H9 (cell line): ENCODE data around the gene VSTM2L. TPM values are rescaled to one million over a fixed set of nuclear protein-coding genes. Genes with fewer than 3 reads are reported as not detected.

Experiments
- DNase-seq: peaks from one replicate; pipeline ENCODE4 v3.0.0-alpha.2; 2017
- H2AFZ ChIP-seq: one replicate; pipeline ENCODE4 v1.6.1; 2013; ENCODE audit warnings: mild to moderate bottlenecking, low read length, control low read depth, moderate library complexity
- H2AK5ac ChIP-seq: 2 replicates; pipeline ENCODE4 v1.6.1; 2013; ENCODE audit warnings: low read length, control low read depth, mixed read lengths; ENCODE audit not compliant: insufficient read length
- H2BK120ac ChIP-seq: one replicate; pipeline ENCODE4 v1.6.1; 2013; ENCODE audit warnings: low read depth, mild to moderate bottlenecking, low read length, control low read depth, inconsistent platforms; ENCODE audit not compliant: poor library complexity, severe bottlenecking
- H2BK12ac ChIP-seq: 2 replicates; pipeline ENCODE4 v1.6.1; 2013; ENCODE audit warnings: low read length, control low read depth, mixed read lengths, low read depth; ENCODE audit not compliant: insufficient read length
- H2BK15ac ChIP-seq: 2 replicates; pipeline ENCODE4 v1.6.1; 2013; ENCODE audit warnings: low read depth, low read length, control low read depth
- H2BK20ac ChIP-seq: one replicate; pipeline ENCODE4 v1.6.1; 2013; ENCODE audit warnings: low read depth, mild to moderate bottlenecking, low read length, control low read depth, inconsistent platforms; ENCODE audit not compliant: poor library complexity, severe bottlenecking
- H2BK5ac ChIP-seq: 2 replicates; pipeline ENCODE4 v1.6.1; 2013; ENCODE audit warnings: low read length, control low read depth, mixed read lengths; ENCODE audit not compliant: insufficient read length
- H3K14ac ChIP-seq: 2 replicates; pipeline ENCODE4 v1.6.1; 2013; ENCODE audit warnings: low read length, control low read depth; ENCODE audit not compliant: insufficient read depth
- H3K18ac ChIP-seq: 2 replicates; pipeline ENCODE4 v1.6.1; 2013; ENCODE audit warnings: low read depth, mild to moderate bottlenecking, mixed read lengths, low read length, control low read depth; ENCODE audit not compliant: insufficient read length
- H3K23ac ChIP-seq: 2 replicates; pipeline ENCODE4 v1.6.1; 2013; ENCODE audit warnings: low read length, control low read depth, mixed read lengths, low read depth; ENCODE audit not compliant: insufficient read length
- H3K23me2 ChIP-seq: 2 replicates; pipeline ENCODE4 v1.6.1; 2013; ENCODE audit warnings: low read depth, mild to moderate bottlenecking, mixed read lengths, low read length, control low read depth; ENCODE audit not compliant: insufficient read length, poor library complexity, severe bottlenecking
- H3K27ac ChIP-seq: 2 replicates; pipeline ENCODE4 v1.5.1; 2013; ENCODE audit warnings: low read length, control low read depth, mixed read lengths, low read depth; ENCODE audit not compliant: insufficient read length
- H3K27me3 ChIP-seq: 2 replicates; pipeline ENCODE4 v1.6.1; 2013; ENCODE audit warnings: low read length, control low read depth, inconsistent platforms; ENCODE audit not compliant: insufficient read depth
- H3K4ac ChIP-seq: 2 replicates; pipeline ENCODE4 v1.6.1; 2013; ENCODE audit warnings: low read depth, mild to moderate bottlenecking, control low read depth, inconsistent platforms, low read length, moderate library complexity
- H3K4me1 ChIP-seq: 2 replicates; pipeline ENCODE4 v1.6.1; 2013; ENCODE audit warnings: low read length, control low read depth, inconsistent platforms; ENCODE audit not compliant: insufficient read depth
- H3K4me2 ChIP-seq: 2 replicates; pipeline ENCODE4 v1.6.1; 2013; ENCODE audit warnings: low read length, control low read depth, mixed read lengths; ENCODE audit not compliant: insufficient read length, insufficient read depth
- H3K56ac ChIP-seq: 2 replicates; pipeline ENCODE4 v1.6.1; 2013; ENCODE audit warnings: low read depth, mild to moderate bottlenecking, mixed read lengths, low read length, control low read depth; ENCODE audit not compliant: insufficient read length
- H3K79me1 ChIP-seq: 2 replicates; pipeline ENCODE4 v1.6.1; 2013; ENCODE audit warnings: low read depth, mild to moderate bottlenecking, moderate library complexity, low read length, control low read depth, inconsistent platforms; ENCODE audit not compliant: insufficient read depth, poor library complexity, severe bottlenecking
- H3K79me2 ChIP-seq: 2 replicates; pipeline ENCODE4 v1.6.1; 2013; ENCODE audit warnings: low read length, control low read depth, inconsistent platforms; ENCODE audit not compliant: insufficient read depth
- H3K9ac ChIP-seq: 2 replicates; pipeline ENCODE4 v1.6.1; 2013; ENCODE audit warnings: low read length, control low read depth, mixed read lengths; ENCODE audit not compliant: insufficient read length; ENCODE audit errors: extremely low read depth
- H3K9me3 ChIP-seq: one replicate; pipeline ENCODE4 v1.6.1; 2013; ENCODE audit warnings: low read depth, low read length, inconsistent platforms; ENCODE audit not compliant: control insufficient read depth
- H3T11ph ChIP-seq: one replicate; pipeline ENCODE4 v1.6.1; 2013; ENCODE audit warnings: mild to moderate bottlenecking, low read length, control low read depth, inconsistent platforms
- H4K20me1 ChIP-seq: one replicate; pipeline ENCODE4 v1.6.1; 2013; ENCODE audit not compliant: control insufficient read depth, insufficient read length, insufficient read depth
- H4K5ac ChIP-seq: 2 replicates; pipeline ENCODE4 v1.6.1; 2013; ENCODE audit warnings: low read depth, mild to moderate bottlenecking, mixed read lengths, low read length, control low read depth; ENCODE audit not compliant: insufficient read length
- H4K8ac ChIP-seq: replicated peaks from 2 replicates; pipeline ENCODE4 v1.6.1; 2013; ENCODE audit warnings: low read length, control low read depth, mixed read lengths, low read depth; ENCODE audit not compliant: insufficient read length
- H4K91ac ChIP-seq: 2 replicates; pipeline ENCODE4 v1.6.1; 2013; ENCODE audit warnings: low read depth, mild to moderate bottlenecking, moderate library complexity, mixed read lengths, low read length, control low read depth; ENCODE audit not compliant: insufficient read length
- H3K27ac Mint-ChIP-seq, 3 experiments: 2 replicates in 2 of 3; 3 replicates in 1 of 3; pipeline ENCODE4 v1.8.0; 2020 to 2021; ENCODE audit warnings: mixed read lengths in 3 of 3, mild to moderate bottlenecking in 1 of 3, moderate library complexity in 1 of 3
- H3K27me3 Mint-ChIP-seq: 2 replicates; pipeline ENCODE4 v1.8.0; 2021; ENCODE audit warnings: low read depth, mild to moderate bottlenecking, moderate library complexity, mixed read lengths
- H3K36me3 Mint-ChIP-seq, 3 experiments: 2 replicates in 2 of 3; 3 replicates in 1 of 3; pipeline ENCODE4 v1.8.0; 2020 to 2021; ENCODE audit warnings: low read depth in 3 of 3, mixed read lengths in 3 of 3; ENCODE audit not compliant: insufficient read depth in 1 of 3
- H3K4me1 Mint-ChIP-seq, 2 experiments: 2 replicates each; pipeline ENCODE4 v1.8.0; 2020; ENCODE audit warnings: mixed read lengths in 2 of 2
- H3K4me3 Mint-ChIP-seq, 2 experiments: 2 replicates in 1 of 2; 3 replicates in 1 of 2; pipeline ENCODE4 v1.8.0; 2020 to 2021; ENCODE audit warnings: mild to moderate bottlenecking in 2 of 2, mixed read lengths in 2 of 2, moderate library complexity in 1 of 2
- H3K9me3 Mint-ChIP-seq, 2 experiments: 2 replicates in 1 of 2; 3 replicates in 1 of 2; pipeline ENCODE4 v1.8.0; 2020; ENCODE audit warnings: mild to moderate bottlenecking in 2 of 2, mixed read lengths in 2 of 2, moderate library complexity in 1 of 2
- WGBS: extraction: QIAGEN DNeasy Blood & Tissue Kit; methylation state at CpG from one replicate; pipeline ENCODE4 v1.1.7; 2013; ENCODE audit warnings: missing lambda C conversion rate, low lambda C conversion rate, mixed read lengths; ENCODE audit not compliant: insufficient read length; ENCODE audit errors: extremely low coverage; 5-methylcytosine and 5-hydroxymethylcytosine counted together
- total RNA-seq: library from RNA; stranded (reverse); gene quantifications from 2 replicates; pipeline ENCODE4 v1.2.1, GENCODE V29; 2021
- TF ChIP-seq, protein P1 (sequence below): fragments of 200-600 bp; sonication (generic); conservative IDR thresholded peaks from 3 replicates; pipeline ENCODE4 v1.8.0; 2021; ENCODE audit warnings: antibody characterized with exemption, mild to moderate bottlenecking

VSTM2L gene
- total RNA-seq, 1 experiment from 2014 or later: 2.1 TPM

DNA sequence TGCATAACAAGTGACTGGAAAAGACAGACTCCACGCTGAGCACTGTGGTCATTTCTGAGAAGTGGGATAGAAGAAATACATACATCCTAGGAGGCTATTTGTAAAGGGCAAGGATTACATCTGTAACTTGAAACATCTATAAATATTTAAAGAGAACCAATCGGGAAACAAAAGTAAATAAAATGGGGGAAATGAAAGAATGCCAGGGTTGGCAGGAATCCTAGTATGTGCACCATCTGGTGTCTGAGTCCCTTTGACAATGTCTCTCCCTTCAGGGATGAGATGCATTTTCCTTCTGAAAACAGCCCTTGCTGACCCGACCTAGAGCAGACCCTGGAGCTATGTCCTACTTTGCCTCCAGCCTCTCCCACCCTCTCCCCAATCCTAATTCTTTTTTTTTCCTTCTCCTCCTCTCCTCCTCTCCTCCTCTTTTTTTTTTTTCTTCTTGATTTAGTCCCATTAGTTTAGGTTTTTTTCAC lies 53.2 kb downstream of the VSTM2L start:
- no peak overlapping the region for H3K56ac ChIP-seq
- H2BK15ac ChIP-seq: no peak overlapping the region
- no peak overlapping the region for H3K9ac ChIP-seq
- Mint-ChIP-seq H3K9me3 (peaks cover 0 to 4% of the 10 kb centered on the region in 2 experiments; a peak in 2 of 5 replicates), H3K27me3 (peaks cover 7% of the 10 kb centered on the region), H3K4me3 (no peak overlapping the region), H3K4me1 (peaks cover 2 to 9% of the 10 kb centered on the region in 2 experiments; a peak in 2 of 4 replicates), H3K36me3 (no peaks in the 10 kb centered on the region), H3K27ac (no peak overlapping the region; a peak in 1 of 7 replicates)
- no peak for DNase-seq
- H3K14ac ChIP-seq: no peak overlapping the region
- H2AK5ac ChIP-seq: no peak overlapping the region
- no peak overlapping the region for H3K27ac ChIP-seq
- H4K5ac ChIP-seq: no peak overlapping the region
- no peak overlapping the region for H3K18ac ChIP-seq
- H3K23me2 ChIP-seq: no peaks in the 10 kb centered on the region
- no peak overlapping the region for H3K4ac ChIP-seq
- H3K79me2 ChIP-seq: no peaks in the 10 kb centered on the region
- no peaks in the 10 kb centered on the region for H3K79me1 ChIP-seq
- TF ChIP-seq, protein P1, sequence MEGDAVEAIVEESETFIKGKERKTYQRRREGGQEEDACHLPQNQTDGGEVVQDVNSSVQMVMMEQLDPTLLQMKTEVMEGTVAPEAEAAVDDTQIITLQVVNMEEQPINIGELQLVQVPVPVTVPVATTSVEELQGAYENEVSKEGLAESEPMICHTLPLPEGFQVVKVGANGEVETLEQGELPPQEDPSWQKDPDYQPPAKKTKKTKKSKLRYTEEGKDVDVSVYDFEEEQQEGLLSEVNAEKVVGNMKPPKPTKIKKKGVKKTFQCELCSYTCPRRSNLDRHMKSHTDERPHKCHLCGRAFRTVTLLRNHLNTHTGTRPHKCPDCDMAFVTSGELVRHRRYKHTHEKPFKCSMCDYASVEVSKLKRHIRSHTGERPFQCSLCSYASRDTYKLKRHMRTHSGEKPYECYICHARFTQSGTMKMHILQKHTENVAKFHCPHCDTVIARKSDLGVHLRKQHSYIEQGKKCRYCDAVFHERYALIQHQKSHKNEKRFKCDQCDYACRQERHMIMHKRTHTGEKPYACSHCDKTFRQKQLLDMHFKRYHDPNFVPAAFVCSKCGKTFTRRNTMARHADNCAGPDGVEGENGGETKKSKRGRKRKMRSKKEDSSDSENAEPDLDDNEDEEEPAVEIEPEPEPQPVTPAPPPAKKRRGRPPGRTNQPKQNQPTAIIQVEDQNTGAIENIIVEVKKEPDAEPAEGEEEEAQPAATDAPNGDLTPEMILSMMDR: no peak
- no peak overlapping the region for H3K23ac ChIP-seq
- no peak overlapping the region for H4K8ac ChIP-seq
- H4K91ac ChIP-seq: no peak overlapping the region
- H2BK120ac ChIP-seq: no peak overlapping the region
- no CpG with 5 or more reads among the region's 3 CpGs for WGBS
- H2AFZ ChIP-seq: no peak overlapping the region
- no peaks in the 10 kb centered on the region for H3K9me3 ChIP-seq
- no peaks in the 10 kb centered on the region for H4K20me1 ChIP-seq
- no peak overlapping the region for H2BK20ac ChIP-seq
- no peak overlapping the region for H2BK5ac ChIP-seq
- H3K4me2 ChIP-seq: no peak overlapping the region
- H3K4me1 ChIP-seq: no peaks in the 10 kb centered on the region
- no peak overlapping the region for H3T11ph ChIP-seq
- H3K27me3 ChIP-seq: no peaks in the 10 kb centered on the region
- no peak overlapping the region for H2BK12ac ChIP-seq
